GM11168 (cell line): Measurements from ENCODE around the gene WNK1.
"Not testable (repeated sequence)": the region's sequence is repeated elsewhere in the genome, so short reads cannot be mapped to it uniquely, and the experiment has no call there.

Experiments used
- in situ Hi-C: fragments of 300-500 bp; cut with MboI; formaldehyde crosslinking; loops from one replicate; pipeline ENCODE4 v1.12.0; 2022; ENCODE audit warnings: low sequenced_read_pairs; ENCODE audit not compliant: unreplicated experiment

The WNK1 gene

DNA sequence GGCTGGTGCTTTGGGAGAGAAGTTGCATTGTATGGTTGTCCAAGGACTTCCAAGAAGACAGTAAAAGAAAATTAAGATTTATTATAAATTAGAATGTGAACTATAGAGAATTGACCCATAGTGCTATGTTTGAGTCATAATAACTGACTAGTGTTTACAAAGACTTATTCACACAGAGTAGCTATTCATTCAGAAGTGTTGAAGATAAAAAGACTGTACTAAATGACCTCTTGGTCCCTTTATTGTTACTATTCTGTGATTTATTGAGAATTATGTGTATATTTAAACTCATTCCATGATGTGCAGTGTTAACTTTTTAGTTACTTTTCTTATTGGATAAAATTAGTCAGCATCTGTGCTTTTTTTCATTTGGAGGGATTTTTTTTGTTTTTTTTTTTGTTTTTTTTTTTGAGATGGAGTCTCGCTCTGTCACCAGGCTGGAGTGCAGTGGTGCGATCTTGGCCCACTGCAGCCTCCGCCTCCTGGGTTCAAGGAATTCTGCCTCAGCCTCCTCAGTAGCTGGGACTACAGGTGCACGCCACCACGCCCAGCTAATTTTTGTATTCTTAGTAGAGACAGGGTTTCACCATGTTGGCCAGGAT, 24.5 kb downstream of the WNK1 start:
- in situ Hi-C loops, result not testable (repeated sequence)

DNA sequence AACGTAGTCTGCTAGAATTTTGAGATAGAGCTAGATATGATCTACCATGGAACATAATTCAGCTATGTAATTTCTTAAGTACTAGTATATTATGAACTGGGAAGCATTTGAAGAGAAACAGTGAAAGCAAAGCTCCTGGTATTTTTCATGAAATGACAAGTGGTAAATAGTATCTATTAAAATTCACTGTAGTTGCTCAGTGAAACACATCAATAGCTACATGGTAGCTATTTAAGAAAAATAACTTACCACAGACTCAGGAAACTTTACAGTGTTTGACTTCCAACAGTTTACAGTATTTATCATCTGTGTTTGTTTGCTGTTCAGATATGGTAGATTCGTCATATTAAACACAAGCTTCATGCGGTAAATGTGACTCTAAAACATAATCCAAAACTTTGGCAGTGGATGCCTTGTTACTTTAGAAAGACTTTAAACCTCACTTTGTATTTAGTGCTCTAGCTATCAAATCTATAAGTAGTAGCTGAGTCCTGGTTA, 25.2 kb downstream of the WNK1 start:
- in situ Hi-C loops, result no loop called here

DNA sequence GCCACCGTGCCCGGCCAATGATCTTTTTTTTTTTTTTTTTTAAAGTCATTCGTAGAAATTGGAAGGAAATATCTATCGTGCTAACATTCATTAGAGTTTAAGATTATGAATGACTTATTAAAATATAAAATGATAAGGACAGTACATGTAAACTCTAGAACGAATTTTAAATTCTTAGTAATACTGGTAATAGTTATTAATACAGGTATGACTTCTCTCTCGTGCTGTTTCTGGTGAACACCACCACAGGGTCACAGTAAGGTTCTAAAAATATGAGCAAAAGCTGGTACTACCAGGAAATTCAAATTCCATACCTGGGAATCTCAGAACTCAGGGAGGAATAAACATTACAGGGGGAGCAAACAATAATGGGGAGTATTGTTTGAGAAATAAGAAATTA, 26.2 kb downstream of the WNK1 start:
- in situ Hi-C loops, result no loop called here

DNA sequence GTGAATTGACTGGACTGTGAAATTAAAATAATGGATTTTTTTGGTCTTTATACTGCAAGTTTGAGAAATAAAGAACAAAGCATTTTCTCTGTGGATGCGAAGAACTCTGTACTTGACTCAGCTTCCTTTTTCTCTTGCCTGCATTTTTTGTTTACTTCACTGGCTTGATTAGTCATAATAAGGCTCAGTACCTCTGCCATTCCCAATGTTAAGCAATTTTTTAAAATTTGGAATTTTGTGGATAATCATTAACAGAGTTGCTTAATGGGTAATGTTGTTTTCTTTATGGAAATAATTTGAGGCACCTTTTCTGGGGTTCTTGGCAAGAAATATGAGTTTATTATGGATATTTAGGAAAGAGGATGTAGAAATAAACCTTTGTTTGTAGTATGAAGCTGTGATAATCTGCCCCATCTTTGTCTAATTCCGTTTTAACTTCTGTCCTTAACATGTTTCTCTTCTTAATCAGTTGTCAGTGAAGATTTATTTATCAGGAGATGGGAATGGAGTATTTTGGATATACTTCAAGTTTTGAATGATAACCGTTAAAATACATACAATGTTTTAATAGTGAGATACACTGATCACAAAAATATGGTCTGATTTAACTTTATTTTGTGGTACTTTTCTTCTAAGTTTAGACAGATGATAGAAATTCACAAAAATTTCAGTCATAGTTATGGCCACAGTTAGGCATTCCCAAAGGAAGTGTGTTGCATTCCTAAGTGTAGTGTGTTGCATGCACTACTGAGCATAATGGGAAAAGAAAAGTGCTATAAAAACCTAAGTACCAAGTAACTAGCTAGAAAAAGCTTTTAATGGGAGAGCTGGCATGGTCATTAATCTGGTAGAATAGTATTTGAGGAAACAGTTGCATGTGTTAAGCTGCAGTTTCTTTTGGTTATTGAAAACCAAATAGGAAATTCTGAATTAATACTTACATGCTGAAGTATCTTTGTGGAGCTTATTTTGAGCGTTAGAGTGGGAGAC, 27.7 kb downstream of the WNK1 start:
- in situ Hi-C loops, result no loop called here

DNA sequence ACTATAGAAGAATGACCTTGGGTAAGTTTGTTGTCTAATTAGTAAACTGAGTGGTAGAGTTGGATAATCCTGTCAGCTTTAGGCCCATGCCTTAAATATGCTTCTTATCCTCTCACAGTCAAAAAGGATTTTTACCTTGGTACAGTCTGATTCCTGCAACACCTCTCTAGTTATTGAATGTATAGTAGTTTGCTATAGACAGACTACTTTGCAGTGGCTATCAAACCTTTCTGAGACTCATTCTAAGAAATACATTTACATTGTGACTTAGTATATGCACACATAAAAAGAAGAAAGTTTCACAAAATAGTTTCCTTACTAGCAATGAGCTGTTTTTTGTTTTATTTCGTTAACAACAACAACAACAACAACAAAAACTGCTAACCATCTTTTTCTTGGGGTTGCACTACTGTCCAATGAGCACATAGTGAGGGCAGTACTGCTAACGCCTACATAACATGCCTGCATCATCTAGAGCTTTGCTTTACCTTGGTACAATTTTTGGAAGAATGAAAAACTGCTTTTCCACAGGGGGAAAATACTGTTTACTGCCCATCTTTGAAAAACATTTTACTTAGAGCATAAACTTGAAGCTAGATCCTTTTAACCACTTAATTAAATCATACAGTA, 28.5 kb downstream of the WNK1 start:
- in situ Hi-C loops, result no loop called here

DNA sequence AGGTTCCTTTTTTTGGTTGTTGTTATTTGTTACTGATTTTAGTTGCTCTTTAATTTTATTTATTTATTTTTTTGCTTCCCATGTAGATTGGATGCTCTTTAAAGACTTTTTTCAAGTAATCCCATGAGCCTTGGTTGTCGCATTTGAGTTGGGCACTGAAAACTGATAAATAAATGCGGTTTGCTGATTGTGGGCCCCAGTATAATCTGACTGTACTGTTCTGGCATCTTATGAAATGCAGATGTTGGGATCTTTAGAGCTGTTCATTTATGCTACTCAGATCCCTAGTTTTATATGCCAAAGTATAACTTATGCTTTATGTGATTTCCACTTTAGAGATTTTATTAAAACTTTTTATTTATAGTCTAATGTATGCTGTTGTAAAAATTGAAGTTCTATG, 33.3 kb downstream of the WNK1 start:
- in situ Hi-C loops, result no loop called here

DNA sequence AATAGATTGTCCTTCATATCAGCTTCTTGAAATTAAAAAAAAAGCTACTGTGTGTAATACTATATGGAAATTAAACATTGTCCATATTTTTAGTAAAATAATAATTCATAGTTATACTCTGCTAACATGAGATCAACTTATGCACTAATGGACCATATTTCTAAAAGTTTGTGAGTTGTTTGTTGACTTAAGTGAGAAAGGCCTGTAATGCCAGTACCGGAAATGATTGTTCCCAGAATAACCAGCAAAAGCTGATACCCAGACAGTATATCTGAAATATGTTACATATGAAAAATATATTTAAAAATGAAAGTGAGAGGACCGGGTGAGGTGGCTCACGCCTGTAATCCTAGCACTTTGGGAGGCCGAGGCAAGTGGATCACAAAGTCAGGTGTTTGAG, 35.9 kb downstream of the WNK1 start:
- in situ Hi-C loops, result no loop called here

DNA sequence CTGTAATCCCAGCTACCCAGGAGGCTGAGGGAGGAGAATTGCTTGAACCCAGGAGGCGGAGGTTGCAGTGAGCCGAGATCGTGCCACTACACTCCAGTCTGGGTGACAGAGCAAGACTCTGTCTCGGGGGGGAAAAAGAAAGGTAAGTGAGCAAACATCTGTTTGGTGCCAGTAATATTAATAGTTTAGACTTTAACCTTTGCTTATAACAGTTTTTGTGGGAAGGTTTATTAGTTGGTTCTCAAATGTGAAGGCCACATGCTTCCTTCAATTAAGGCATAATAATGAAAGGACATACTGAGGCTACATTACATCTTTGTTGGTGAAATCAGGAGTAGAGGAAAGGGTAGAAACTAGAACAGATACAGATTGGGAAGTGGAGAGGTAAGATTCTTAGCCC, 36.4 kb downstream of the WNK1 start:
- in situ Hi-C loops, result not testable (repeated sequence)

DNA sequence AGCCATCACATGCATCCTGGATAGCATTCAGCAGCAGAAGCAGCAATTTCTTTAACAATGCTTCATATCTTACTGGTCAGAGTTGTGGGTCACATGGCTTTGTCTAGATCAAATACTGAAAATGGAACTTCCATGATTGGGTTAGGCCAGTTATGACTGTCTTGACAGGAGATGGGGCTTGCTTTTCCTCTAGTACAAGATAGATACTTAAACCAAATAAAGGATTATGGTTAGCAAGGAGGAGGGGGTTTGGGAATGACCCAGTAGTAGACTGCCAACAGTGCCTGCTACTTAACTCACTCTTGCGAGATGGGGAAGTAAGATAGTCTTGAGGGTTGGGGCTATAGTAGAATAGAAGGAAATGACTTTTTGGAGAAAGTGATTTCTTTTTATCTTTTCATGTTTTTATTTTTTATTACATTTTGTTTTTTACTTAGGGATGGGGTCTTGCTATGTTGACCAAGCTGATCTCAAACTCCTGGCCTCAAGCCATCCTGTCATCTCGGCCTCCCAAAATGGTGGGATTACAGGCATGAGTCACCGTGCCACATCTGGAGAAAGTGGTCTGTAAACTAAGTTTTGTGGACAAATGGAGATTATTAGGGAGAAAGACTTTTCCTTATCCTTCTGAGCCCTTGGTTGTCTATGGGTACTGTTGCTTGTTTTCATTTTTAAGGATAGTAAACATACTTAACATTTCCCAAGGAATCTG, 37.6 kb downstream of the WNK1 start:
- in situ Hi-C loops, result no loop called here

DNA sequence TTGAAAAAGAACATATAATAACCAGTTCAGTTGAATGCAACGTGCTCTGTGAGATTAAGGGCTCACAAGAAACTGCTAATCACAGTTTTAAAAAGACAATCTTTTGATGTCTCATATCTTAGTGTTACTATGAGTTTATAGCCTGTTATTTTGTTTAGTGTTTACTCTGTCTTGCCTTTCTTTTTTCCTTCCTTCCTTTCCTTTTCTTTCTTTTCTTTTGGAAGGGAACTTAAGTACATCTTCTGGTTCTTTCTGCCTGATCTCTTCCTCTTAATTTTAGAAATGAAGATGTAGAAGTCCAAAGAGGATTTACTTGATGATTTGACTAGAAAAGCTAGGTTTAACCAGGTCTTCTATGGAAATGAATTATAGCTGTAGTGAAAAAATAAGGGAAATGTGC, 38.2 kb downstream of the WNK1 start:
- in situ Hi-C loops, result no loop called here

DNA sequence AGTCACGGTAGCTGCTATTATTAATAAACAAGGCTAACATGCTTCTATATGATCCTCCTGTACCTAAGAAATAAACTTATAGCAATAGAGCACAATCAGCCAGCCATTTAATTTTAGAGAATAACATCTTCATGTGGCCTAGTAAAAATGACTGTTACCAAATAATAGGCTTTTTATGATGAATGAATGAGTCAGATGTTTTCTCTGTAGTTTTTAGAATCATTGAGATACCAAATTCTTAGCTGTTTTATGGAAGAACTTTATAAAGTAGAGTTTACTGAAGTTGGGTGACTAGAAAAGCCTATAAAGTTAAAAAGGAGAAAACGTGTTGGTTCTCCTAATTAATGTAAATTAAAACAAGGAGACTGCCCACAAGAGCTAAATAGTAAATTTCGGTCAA, 40.7 kb downstream of the WNK1 start:
- in situ Hi-C loops, result no loop called here

DNA sequence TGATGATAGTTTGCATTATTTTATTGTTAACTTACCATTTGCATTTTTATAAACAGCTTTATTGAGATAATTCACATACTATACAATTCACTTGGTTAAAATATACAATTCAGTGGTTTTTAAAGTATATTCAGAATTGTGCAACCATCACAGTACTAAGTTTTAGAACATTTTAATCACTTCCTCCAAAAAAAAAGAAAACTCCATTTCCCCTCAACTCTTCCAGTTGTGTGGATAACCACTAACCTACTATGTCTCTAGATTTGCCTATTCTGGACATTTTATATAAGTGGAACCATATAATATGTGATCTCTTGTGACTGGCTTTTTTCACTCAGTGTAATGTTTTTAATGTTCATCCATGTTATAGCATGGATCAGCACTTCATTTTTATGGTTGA, 41.3 kb downstream of the WNK1 start:
- in situ Hi-C loops, result no loop called here

DNA sequence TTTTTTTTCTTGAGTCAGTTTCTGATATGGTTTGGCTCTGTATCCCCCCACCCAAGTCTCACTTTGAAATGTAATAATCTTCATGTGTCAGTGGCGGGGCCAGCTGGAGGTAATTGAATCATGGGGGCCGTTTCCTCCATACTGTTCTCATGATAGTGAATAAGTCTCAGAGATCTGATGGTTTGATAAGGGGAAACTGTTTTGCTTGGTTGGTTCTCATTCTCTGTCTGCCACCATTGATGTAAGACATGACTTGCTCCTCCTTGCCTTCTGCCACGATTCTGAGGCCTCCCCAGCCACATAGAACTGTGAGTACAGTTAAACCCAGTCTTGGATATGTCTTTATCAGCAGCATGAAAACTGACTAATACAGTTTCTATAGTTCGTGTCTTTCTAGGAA, 42.9 kb downstream of the WNK1 start:
- in situ Hi-C loops, result no loop called here

DNA sequence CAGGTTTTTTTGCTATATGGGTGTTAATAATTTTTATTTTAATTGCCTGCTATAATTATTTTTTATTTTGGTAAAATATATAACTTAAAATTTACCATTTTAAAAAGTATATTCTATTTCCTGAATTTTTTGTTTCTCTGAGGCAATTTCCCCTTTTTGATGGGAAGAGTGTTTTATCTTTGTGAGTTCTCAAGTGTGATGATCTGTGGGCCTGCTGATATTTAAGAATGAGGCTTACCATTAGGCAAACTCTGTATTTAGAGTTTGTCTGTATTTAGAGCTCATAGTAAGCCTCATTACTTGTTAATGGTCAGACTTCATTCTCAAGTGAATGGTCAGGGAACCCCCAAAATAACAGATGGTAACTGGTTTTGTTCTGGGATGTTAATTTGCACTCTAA, 48.0 kb downstream of the WNK1 start:
- in situ Hi-C loops, result loop anchor here (25.0 kb wide), 1 partner anchor 287 kb away; no protein-coding TSS in a partner anchor

DNA sequence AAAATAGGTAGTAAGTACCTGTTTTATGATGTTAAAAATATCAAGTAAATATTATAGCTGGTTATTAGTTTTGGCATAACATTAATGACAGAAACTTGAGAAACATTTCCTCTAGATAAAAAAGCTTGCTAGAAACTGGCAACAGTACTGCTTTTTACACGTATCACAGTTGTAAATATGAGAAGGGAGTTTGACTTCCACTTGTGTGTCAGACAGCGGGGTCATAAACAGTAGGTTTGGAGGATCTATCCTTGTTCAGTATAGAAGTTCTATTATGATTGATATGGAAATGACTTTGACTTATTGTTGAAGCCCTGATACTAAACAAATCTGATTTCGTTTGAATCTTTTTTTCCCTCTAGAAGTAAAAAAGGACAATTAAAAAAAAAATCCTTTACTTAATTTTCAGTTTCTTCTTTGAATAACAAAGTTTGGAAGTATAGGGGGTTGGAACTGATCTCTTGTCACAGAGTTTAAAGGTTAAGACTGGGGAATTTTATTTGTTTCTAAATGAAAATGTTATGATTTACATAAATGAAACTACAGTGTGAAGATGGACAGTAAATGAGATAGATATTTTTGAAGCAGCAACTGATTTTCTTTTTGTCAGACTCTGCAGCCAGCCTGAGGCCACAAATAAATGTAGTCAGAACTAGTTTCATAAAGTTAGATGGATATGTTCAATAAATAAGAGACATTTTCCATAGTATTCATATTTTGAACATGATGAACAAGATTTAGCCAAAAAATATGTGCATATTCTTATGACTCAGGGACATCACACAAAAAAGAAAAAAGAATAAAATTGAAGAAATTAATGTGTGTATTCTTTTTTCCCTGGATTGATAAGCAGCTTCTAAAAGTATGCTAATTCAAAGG, 50.1 kb downstream of the WNK1 start:
- in situ Hi-C loops, result loop anchor here (25.0 kb wide), 1 partner anchor 285 kb away; no protein-coding TSS in a partner anchor

DNA sequence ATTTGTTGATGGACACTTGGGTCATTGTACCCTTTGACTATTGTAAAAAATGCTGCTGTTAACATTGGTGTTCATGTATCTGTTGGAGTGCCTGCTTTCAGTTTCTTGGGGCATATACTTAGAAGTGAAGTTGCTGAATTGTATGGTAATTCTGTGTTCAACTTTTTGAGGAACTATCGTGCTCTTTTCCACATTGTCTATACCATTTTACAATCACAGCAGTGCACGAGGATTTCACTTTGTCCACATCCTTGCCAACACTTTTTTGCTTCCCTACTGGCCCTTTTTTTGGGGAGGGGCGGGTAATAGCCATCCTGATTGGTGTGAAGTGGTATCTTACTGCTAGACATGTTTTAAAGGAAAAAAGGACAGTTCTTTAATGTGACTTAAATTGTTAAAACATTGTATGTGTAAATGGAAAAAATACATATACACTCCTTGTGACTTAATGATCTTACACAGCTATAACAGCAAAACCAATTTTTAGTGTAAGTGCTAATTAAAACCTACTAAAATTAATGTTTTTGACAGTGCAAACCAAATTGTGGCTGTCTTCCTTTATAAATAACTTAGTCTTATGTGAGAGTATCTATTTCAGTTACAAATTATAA, 52.7 kb downstream of the WNK1 start:
- in situ Hi-C loops, result loop anchor here (25.0 kb wide), 1 partner anchor 282 kb away; no protein-coding TSS in a partner anchor

DNA sequence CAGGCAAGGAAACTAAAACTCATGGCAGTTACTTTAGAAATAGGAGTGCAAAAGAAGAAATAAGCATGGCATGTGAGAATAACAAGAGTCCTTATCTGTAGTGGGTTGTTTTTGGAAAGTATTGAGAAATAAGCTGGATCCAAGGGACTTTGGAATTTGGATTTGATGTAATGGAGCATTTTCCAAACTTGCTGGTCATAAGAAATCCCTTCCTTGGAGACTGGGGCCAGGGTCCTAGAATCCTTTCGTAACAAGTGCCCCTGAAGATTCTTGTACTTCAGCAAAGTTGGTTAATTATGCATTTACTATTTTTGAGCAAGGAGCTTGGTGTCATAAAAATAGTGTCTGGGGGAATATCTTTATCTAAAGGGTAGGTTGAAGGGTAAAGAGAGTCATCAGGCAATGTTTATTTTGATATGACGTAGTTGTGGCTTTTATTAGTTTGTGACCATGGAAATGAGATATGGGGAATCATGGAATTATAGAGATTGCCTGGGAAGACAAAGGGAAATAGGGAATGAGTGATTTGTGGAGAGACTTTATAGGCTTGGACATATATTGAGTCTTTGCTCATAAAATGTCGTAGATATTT, 53.9 kb downstream of the WNK1 start:
- in situ Hi-C loops, result loop anchor here (25.0 kb wide), 1 partner anchor 281 kb away; no protein-coding TSS in a partner anchor

DNA sequence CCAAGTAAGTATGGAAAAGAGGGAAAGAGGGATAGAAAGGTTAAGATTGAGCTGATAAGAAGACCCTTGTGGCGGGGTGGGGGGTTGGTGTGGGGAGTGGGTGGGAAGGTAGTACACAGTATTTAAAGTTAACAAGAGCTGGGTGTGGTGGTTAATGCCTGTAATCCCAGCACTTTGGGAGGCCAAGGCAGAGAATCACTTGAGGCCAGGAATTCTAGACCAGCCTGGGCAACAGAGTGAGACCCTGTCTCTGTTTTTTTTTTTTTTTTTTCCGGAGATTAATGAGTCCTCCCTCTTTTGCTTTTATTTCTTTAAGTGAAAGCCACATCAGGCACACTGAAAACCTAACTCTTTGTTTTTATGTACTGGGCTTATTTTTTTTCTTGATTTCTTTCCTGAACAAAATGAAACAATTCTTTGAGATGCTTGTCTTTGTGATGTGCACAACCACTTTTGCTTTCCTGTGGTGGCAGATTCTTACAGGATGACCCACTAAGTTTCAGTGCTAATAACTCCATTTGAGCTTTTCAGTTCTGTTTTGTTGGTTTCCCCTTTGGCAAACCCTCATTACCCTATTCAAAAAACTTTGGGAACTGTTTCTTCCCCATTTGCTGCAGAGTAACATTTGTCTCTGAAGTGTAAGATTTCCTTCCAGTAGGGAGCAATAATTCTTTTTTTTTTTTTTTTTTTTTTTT, 54.8 kb downstream of the WNK1 start:
- in situ Hi-C loops, result loop anchor here (25.0 kb wide), 1 partner anchor 280 kb away; no protein-coding TSS in a partner anchor
